HG03025 (cell line): ENCODE data around the gene CDC27.
"Not testable (repeated sequence)": the region's sequence is repeated elsewhere in the genome, so short reads cannot be mapped to it uniquely, and the experiment has no call there.

Experiments
- ATAC-seq: cut with Tn5 transposase; IDR thresholded peaks from one replicate; pipeline ENCODE4 v1.9.1; 2021; ENCODE audit warnings: mild to moderate bottlenecking, moderate library complexity; ENCODE audit not compliant: unreplicated experiment, low FRiP score

The CDC27 gene

DNA sequence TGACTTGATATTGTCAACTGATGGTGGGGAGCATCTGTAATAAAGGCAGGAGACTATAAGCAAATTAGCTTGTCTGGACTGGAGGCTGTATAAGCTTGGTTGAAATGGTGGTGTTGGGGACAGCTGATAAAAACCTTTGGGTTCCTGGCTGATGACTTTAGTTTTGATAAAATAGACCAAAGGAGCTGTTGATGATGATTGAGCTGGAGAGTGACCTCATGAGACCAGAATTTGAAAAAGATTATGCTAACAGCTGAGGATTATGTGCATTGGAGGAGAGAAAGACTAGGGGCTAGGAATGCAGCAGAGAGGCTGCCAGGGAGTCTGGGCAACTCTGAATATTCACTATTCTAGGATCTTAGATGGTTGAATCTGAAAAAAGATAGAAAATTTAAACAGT is 8.7 kb upstream of the CDC27 start:
- ATAC-seq, result no peak

DNA sequence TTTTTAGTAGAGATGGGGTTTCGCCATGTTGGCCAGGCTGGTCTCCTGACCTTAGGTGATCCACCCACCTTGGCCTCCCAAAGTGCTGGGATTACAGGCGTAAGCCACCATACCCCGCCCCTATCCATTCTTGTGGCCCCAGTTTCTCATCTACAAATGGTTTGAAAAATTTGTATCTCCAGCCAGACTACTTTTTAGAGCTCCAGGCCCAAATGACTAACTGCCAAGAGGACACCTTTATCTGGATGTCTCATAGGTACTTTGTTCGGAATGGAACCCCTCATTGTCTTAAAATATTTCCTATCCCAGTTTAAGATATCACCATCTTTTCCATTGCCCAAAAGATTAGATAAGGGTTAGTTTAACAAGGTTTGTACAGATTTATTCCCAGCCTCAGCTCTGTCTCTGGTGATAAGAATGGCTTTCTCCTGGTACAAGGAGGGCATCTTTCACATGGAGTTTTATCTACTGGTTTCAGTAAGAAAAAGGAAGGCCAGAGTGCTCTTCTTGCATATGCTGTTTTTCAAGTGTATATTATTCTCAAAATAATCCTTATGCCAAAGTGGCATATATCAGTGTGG is 4.9 kb upstream of the CDC27 start:
- ATAC-seq, result no peak

DNA sequence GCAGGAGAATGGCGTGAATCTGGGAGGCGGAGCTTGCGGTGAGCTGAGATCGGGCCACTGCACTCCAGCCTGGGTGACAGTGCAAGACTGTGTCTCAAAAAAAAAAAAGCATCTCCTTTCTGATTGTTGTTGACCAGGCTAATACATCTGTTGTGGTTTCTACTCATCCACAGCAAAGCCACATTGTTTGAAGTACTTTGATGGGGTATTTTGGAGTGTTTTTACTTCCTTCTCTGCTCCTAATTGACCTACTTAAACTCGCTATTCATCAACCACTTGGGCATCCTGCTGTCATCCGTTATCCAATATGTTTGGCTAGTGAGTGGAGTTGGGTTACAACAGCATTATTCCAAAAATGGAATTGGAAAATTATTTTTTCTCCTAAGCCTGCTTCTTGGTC is 3.5 kb upstream of the CDC27 start:
- no peak for ATAC-seq

DNA sequence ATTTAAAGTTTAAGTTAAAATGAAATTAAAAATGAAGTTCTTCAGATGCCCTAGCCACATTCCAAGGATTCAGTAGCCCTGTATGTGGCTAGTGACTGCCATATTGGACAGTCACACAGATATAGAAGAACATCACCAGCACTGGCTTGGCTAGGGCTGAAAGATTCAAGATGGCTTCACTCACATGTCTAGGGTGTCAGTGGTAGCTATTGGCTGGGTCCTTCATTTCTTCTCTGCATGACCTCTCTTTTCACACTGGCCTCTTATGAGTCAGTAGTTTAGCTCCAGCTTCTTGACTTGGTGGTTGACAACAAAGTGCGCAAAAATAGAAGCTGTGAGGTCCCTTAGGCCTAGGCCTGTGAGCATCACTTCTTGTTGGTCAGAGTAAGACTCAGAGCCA is 1.7 kb upstream of the CDC27 start:
- no peak for ATAC-seq

DNA sequence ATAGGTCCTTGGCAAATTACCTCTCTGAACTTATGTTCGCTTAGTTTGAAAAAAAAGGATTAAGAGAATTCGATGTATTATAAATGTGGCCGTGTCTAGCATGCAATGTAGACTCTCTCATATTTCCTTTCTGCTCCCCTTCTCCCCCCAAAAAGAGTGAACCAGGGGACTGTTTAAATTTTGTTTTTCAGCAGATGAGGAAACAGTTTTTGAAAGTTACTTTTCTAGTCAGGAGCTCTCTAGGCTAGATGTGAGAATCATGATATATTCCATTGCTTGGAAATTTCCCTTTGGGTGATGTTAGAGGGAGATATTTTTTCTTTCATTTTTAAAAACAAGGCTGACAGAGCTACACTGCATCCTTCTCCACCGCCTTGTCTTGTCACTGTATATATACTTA is 1.1 kb upstream of the CDC27 start:
- no peak for ATAC-seq

DNA sequence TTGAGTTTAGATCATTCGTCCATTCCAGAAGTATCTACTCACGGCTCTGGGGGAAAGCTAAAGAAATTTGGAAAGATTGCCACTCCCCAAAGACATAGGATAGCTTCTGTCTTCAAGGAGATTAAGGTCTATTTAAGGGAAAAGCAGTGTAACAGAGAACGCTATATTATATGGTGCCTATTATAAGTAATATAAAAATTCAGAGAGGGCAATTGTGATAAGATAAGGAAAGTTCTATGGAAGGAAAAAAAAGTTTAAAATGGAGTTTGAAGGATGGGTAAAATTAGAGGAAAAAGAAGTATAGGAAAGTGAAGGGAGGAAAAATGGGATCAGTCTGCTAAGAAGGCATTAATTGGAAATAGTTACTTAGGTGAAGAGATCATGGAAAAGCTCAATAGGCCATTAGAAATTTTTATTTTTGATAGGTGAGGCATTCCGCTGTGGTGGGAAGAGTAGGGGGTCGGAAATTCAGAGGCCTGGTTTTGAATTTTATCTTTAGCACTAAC is 690 bp upstream of the CDC27 start:
- ATAC-seq, result no peak

DNA sequence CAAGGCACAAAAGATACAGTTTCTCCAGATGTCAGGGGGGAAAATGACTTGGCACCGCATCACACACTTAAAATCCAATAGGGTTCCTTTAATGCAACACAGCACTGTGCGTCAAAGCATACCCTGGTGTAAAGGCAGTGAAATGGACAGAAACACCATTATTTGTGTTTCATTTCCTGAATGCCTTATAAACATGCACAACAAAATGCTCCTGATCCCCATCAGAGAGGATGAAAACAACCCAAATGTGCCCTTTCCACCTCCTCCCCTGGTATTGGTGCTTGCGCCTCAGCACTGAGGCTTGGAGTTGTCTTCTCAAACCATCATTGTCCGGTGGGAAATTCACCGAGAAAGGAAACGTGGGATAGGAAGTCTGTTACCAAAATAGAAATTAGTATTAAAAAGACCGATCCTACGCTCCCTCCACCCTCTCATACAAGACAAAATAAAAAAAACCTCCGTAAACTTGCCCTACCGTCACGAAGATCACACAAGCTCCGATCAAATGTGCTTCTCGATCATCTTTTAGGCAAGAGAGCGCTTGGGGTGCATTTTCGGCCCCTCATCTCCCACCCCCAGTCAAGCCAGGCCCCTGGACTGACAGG is 722 bp downstream of the CDC27 start:
- ATAC-seq, result no peak

DNA sequence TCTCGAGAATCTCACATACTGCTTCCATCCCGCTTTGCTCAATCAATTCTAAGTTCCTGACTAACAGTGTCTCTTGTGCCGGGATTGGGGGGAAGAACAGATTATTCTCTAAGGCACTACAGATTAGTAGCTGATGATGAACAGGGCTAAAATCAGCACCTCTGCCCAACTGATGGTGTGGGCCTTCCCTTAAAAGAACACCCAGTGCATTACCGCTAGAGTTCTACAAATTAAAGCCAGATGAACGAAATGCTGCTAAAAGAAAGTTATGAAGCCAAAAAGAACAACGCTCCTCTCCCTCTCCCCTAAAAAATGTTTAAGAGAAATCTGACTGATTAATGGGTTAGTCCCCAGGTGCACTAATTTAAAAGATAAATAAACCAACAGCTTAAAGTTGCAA is 4.4 kb downstream of the CDC27 start:
- ATAC-seq, result no peak

DNA sequence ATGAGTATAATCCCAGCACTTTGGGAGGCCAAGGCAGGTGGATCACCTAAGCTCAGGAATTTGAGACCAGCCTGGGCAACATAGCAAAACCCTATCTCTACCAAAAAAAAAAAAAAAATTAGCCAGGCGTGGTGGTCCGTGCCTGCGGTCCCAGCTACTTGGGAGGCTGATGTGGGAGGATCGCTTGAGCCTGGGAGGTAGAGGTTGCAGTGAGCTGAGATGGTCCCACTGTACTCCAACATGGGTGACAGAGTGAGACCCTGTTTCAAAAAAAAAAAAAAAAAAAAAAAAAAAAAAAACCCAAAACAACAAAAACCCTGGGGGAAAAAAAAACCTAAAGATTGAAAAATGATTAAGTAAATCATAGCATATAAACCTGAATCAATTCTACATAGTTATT is 8.1 kb downstream of the CDC27 start:
- ATAC-seq, result not testable (repeated sequence)

DNA sequence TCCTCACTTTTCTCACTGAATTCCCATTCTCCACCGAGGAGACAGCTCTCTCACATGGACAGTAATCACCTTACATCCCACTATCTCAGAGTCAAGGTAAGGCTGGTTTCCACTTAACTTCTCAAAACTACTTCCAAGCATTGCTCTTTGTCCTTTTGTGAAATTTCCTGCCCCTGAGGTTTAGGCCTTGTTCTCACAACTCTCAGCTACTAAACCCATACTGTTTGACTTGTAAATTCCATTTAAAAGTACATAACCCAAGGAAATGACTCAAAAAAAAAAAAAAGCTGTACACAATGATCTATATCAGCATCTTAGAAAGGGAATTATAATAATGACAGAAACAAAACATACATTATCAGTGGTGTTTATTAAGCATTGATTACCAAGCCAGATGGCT is 8.8 kb downstream of the CDC27 start:
- no peak for ATAC-seq

DNA sequence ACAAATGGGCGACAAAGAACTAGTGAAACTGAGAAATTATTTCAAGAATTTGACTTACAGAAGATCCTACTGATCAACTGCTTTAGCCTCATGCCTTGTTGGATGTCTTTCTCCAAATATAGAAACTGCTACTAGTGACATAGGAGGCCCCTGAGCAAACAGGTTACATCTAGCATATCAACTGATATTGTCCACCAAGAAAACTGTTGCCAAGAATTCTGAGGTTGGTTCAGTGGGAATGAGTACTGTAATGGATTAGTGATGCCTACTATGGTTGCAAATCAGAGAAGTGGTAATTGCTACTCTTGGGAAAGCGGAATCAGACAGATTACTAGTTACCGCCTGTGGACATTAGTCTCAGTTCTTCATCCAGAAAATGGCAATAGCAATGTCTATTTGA is 10.0 kb downstream of the CDC27 start:
- ATAC-seq, result no peak

DNA sequence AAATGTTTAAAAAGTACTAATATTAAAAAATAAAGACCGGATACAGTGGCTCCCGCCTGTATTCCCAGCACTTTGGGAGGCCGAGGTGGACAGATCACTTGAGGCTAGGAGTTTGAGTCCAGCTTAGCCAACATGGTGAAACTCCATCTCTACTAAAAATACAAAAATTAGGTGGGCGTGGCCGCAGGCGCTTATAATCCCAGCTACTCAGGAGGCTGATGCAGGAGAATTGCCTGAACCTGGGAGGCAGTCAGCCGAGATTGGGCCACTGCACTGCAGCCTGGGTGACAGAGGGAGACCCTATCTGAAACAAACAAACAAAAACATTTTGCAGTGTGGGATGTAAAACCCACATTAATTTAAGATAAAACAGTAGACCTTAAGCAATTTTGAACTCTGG is 11.8 kb downstream of the CDC27 start:
- no peak for ATAC-seq

DNA sequence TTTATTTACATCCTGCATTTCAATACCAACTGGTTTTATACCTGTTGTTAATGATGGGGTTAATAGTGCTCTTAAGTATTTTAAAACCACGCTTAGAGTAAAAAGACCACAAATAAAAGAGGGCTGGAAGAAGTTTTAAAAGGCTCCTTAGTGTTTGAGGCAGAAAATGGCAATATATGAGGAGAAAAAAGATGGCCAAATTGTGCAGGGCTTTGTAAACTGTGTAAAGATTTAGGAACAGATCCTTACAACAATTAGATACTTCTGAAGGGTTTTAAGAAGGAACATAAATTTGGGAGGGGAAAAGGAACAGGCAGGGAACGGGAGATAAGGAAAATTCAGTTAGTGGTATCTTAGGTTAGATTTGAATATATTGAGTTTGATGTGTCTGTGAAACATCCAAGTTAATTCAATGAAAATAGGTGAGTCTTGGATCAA is 12.7 kb downstream of the CDC27 start:
- ATAC-seq, result no peak

DNA sequence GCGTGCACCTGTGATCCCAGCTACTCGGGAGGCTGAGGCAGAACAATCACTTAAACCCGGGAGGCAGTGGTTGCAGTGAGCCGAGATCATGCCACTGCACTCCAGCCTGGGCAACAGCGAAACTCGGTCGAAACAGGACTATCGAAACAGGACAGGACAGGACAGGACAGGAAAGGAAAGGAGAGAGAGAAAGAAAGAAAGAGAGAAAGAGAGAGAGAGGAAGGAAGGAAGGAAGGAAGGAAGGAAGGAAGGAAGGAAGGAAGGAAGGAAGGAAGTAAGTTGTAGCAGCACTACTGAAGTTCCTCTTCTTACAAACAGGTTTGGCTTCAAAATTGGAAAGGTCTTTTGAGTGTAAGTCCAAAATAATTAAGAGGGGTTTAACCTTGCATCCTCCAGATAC is 14.3 kb downstream of the CDC27 start:
- ATAC-seq, result not testable (repeated sequence)

DNA sequence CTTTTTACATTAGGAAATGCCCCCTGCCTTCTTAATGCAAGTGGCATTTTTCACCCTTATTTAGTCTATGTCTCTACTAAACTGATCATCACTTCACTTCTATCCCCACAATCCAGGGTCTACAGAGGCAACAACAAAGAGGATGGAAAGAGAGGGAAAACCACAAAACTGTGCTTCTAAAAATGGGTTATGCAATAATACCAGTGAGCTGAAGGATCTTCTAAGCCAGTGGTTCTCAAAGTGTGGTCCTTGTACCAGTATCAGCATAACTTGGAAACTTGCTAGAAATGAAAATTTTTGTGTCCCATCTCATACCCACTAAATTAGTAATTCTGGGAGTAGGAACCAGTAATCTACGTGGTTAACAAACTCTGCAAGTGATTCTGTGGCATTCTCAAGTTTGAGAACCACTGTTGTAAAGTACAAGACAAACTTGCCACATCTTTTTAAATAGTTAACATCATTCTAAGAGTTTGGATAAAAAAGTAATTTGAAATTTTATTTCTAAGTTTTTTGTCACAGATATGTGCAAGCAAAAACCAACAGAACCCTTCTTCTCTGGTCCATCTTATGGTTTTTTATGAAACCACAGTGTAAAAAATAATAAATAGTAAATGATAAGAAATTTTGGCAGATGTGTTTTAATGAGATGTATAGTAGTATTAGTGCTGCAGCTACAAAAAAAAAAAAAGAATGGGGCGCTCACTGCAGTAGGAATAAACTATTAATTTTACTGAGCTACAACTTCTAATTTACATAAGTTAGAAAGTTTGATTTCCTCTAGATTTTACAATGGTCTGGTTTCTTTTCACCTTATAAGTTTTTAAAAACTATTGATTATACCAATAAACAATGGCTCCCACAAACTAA is 16.2 kb downstream of the CDC27 start:
- no peak for ATAC-seq

DNA sequence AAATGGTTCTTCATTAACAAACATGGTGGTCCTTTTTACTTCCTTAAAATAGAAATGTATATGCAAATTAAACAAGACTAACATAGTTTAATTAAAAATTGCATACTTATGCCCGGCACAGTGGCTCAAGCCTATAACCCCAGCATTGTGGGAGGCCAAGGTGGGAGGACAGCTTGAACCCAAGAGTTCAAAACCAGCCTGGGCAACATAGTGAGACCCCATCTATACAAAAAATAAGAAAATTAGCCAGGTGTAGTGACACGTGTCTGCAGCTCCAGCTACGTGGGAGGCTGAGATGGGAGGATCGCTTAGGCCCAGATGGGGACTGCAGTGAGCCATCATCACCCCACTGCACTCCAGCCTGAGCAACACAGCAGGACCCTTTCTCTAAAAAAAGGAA is 18.4 kb downstream of the CDC27 start:
- no peak for ATAC-seq

DNA sequence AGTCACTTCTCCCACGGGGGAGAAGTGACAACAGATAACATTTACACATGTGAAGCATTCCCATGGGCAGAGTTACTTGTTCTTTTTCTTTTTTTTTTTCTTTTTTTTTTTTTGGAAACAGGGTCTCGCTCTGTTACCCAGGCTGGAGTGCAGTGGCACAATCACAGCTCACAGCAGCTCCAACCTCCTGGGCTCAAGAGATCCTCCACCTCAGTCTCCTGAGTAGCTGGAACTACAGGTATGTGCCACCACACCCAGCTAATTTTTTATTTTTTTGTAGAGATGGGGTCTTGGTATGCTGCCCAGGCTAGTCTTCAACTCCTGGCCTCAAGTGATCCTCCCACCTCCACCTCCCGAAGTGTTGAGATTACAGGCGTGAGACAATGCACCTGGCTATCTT is 20.2 kb downstream of the CDC27 start:
- ATAC-seq, result not testable (repeated sequence)

DNA sequence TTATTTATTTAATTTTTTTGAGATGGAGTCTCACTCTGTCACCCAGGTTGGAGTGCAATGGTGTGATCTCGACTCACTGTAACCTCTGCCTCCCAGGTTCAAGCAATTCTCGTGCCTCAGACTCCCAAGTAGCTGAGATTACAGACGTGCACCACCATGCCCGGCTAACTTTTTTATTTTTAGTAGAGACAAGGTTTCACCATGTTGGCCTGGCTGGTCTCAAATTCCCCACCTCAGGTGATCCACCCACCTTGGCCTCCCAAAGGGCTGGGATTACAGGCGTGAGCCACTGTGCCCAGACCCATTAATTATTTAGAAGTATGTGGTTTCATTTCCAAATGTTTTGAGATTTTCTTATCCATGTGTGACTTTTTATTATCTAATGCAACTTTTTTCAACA is 22.2 kb downstream of the CDC27 start:
- ATAC-seq, result not testable (repeated sequence)

DNA sequence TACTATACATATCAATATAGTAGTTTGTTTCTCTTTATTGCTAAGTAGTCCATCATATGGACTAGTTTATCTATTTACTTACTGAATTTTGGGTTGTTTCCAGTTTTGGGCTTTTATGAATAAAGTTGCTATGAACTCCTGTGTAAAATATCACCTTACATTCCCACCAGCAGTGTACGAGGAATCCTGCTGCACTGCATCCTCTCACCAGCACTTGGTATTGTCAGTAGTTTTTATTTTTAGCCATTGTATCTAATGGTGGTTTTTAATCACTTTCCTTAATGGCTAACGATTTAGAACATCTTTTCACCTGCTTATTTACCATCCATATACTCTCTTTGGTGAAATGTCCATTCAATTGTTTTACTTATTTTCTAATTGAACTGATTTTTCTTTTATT is 24.0 kb downstream of the CDC27 start:
- no peak for ATAC-seq

DNA sequence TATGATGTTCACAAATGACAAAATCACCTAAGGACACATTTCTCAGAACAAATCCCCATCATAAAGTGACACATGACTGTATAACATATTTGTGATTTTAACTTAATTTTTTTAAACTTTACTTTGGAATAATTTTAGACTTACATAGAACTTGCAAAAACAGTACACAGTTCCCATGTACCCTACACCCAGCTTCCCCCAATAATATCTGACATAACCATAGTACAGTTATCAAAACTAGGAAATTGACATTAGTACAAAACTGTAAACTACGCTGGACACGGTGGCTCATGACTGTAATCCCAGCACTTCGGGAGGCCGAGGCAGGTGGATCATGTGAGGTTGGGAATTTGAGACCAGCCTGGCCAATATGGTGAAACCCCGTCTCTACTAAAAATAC is 24.8 kb downstream of the CDC27 start:
- no peak for ATAC-seq

DNA sequence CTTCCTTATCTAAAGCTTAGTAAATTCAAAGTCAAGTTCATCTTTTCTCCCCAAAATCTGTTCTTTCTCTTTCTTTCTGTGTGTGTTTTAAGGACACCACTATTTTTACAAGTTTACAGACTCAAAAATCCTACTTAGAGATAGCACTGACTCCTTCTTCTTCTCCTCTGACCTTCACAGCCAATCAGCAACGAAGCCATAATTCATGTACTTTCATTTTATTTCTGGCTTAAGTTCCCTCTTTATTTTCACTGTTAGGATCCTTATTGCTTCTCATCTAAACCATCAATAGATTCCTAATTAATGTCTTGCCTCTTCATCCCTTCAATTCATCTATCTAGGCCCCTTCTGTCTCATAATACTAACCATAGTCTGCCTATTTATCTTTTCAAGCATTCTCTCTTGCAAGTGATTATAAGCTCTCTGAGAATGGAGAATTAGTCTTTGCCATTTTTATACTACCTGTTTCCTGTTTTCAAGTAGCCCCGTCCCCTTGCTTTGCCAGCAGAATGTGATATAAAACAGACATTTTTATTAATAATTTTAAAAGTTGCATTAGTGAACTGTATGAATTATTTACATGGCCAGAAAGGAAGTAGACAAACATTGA is 27.0 kb downstream of the CDC27 start:
- ATAC-seq, result no peak
